SIG-M5 treated with dmso at 0.1 percent for 504 hours (cell line): ENCODE results near the gene PMM2.

Source experiments
- DNase-seq: peaks from one replicate; lab custom pipeline; 2025; ENCODE audit not compliant: unreplicated experiment; lab: John Stamatoyannopoulos, UW

PMM2 gene

DNA sequence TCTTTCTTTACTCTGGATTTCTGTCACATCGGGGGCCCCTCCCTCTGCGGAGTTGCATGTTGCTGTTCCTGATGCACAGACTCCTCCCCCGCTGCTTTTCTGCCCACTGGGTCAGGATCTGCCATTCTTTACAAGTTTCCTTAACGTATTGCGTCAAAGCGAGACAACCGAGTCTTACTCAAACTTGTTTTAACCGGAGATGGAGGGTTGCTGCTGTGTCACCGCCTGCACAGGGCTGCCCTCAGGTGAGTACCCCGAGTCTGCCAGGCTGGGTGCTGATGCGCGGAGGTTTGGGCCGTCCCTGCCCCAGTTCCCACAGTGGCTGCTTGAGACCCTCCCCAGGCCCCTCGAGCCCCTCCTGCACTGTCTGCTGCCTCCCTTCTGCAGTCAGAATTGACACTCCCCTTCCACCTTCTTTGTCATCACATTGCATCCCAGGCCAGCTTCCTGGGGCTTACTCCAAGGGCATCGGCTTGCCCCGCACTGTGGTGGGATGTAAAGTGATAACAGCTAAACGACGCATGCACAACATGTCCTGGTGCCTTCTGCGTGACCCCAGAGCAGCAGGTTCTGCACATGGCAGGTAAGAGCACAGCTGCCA is 51.9 kb downstream of the PMM2 start:
- DNase-seq, result no peak

DNA sequence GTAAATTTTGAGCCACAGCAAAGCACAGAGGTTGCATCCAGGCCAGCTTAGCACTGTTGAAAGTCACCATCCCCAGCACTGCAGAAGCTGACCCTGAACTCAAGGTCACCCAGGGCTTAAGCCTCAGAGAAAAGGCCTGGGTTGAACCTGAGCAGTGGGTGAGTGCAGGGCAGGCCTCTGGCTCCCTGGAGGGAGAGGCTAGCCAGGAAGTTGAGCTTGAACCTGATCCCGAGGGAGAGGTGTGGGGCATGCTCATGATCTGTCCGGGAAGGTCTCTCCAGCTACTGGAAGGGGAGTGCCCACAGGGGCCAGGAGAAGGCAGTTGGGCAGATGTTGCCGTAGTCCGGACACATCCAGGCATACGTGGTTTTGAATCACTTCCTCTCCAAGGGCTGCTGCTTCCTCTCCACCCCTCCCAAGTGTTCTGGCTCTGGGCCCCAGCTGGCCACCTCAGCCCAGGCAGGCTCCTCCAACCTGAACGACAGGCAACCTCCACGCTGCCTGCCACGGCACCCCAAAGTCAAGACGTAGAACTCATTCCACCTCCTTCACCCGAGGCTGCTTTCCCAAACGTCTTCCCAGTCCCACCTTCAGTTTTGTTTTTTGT is 52.7 kb downstream of the PMM2 start:
- DNase-seq, result no peak

DNA sequence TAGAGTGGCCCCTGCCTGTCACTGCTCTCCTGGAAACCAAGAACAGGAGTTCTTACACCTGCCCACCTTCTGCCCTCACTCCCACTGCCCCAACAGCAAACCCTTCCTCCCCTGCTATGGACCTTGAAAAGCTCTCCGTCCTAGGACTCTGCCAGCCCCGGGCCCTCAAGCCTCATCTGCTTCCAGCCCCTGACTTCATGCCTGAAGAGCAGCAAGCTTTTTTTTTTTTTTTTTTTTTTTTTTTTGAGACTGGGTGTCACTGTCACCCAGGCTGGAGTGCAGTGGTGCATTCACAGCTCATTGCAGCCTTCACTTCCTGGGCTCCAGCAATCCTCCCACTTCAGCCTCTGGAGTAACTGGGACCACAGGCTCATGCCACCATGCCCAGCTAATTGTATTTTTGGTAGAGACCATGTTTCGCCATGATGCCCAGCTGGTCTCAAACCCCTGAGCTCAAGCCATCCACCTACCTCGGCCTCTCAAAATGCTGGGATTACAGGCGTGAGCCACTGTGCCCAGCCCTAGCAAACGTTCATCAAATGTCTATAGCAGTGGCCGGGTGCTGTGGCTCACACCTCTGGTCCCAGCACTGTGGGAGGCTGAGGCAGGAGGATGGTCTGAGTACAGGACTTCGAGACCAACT is 54.2 kb downstream of the PMM2 start:
- no peak for DNase-seq

DNA sequence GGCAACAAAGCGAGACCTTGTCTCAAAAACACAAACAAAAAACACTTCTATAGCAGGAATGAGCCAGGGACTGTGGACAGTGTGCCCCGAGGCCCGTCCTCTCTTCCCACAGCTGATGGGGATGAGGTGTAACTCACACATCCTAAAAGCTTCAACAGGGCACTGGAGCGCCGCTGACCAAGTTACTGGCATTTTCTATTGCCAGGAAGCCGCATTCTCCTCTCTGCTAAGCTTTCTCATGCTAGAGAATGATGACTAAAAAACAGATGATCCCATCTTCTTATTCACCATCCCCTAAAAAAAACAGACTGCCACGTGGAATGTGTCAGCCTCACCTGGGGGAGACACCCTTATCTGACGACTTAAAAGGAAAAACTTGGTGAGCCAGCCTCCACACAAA is 54.9 kb downstream of the PMM2 start:
- no peak for DNase-seq

DNA sequence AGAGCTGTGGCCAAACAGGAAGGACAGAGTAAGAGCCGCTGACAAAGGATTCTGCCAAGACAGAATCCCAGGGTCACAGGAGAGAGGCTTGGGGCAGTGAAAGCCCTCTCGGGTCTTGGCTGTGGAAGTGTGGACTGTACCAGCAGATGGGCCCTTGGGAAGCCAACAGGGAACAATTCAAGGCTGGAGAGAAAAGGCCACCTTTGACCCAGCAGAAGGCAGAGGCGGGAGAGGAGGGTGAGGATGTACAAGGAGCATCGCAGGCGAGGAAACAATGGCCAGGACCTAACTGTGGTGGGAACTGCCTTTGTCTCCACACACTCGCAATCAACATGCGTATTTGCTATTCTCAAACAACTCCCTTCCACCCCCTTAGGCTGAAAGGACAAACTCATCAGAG is 55.5 kb downstream of the PMM2 start:
- DNase-seq, result no peak

DNA sequence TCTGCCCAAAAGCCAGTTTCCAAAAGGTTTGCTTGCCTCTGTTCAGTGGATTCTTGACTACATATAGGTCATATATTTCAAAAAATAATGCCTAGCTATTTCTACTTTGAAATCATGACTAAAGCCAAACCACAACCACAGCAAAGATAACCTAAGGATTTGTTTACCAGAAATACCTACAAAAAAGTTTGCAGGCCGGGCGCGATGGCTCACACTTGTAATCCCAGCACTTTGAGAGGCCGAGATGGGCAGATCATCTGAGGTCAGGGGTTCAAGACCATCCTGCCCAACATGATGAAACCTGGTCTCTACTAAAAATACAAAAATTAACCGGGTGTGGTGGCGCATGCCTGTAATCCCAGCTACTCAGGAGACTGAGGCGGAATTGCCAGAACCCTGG is 56.0 kb downstream of the PMM2 start:
- DNase-seq, result no peak

DNA sequence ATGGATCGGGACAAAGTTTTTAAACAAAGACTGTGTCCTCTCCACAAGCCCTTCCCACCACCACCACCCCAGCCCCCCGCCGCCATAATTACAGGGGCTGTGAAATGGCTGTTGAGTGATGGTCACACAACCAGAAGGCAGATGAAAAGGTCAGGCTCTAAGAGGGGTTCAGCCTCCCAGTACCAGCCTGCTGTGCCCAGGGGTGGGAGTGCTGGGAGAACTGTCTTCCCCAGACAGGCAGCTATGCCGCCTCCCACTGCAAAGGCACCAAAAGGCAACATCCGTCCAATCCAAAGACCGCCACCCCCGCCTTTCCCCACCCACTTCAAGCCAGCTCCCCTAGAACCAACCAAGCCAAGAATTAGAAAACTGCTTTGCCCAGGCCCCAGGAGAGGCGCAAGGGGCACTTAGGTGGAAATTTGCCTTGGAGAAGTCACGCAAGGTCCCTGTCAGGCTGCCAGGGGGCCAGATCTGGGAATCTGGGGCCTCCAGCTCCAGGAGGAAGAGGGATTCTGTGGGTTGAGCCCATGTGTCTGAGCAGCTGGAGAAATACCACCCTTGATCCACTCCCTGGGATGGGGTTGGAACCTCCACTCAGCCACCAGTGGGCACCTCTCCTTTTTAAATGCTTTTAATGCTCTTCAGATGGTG is 56.8 kb downstream of the PMM2 start:
- DNase-seq, result no peak

DNA sequence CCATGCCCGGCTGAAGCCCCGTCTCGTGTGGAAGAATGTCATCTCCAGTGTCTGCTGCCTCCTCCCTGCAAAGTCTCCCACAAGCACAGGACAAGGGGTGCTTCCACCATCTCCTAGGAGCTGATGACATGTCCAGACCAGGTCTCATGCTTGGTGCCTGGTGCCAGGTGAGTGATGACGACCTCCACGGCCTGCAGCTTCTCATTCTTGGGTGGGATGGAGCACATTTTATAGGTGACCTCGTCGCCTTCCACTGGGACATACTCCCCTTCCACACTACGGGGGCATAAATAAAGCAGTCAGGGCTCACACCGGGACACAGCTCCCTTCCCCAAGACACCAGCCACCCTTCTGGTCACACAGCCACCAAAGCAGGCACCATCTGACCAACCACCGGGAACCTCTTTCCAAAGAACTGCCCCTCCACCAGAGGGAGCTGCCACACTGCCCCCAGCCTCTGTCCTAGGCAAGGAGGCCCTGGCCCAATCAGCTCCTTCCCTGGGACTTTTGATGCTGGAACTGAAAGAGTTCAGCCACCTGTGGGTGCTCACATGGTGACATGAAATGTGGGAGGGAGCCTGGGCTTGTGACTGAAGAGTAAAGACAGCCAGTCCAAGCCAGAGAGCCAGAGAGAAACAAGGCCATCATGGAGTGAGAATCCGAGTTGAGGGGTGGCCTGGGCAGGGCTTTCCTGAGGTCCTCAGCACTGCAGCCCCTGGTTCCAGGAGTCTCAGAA is 57.6 kb downstream of the PMM2 start:
- no peak for DNase-seq

DNA sequence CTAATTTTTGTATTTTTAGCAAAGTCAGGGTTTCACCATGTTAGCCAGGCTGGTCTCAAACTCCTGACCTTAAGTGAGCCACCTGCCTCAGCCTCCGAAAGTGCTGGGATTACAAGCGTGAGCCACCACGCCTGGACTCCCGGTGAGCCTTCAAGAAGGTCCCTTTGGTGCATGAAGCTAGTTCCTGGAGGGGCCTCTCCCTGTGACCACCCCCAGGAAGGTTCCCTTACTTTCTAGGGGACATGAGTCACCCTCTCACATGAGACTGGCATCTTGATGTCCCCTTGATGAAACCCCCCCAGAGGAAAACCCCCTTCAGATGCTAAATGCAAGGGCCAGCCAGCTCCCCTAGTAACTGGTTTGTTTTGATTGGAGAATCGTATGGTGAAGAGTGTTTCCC is 58.3 kb downstream of the PMM2 start:
- DNase-seq, result no peak

DNA sequence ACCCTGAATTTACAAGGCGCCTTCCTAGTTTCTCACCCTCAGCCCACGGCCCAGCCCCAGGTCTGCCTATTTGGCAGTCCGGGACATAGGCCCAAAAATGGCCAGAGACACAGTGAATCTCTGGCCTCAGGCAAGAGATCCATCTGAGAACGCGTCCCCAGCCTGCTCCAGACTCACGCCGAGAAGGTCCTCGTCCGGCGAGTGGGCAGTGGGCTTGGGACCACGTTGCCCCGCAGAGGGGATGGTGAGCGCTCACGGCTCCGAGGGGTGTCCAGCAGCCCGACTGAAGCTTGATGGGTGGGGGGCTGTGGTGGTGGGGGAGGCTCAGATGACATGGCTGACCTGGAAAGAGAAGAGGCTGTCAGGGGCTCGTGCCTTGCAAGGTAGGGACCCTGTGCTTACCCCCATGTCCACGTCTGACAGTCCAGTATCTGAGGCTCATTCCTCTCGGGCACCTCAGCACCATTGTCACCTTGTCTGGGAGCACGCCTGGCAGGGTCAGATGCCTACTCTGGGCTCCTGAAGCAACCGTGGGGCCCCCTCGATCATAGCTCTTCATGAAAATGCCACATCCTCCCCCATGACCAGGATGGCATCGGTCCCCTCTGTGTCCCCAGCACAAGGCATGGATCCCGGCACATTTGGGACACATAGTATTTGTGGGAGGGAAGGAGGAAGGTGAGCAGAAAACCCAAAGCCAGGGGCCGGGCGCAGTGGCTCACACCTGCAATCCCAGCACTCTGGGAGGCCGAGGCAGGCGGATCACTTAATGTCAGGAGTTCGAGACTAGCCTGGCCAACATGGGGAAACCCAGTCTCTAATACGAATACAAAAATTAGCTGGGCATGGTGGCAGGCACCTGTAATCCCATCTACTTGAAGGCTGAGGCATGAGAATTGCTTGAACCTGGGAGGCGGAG is 61.6 kb downstream of the PMM2 start:
- DNase-seq, result no peak

DNA sequence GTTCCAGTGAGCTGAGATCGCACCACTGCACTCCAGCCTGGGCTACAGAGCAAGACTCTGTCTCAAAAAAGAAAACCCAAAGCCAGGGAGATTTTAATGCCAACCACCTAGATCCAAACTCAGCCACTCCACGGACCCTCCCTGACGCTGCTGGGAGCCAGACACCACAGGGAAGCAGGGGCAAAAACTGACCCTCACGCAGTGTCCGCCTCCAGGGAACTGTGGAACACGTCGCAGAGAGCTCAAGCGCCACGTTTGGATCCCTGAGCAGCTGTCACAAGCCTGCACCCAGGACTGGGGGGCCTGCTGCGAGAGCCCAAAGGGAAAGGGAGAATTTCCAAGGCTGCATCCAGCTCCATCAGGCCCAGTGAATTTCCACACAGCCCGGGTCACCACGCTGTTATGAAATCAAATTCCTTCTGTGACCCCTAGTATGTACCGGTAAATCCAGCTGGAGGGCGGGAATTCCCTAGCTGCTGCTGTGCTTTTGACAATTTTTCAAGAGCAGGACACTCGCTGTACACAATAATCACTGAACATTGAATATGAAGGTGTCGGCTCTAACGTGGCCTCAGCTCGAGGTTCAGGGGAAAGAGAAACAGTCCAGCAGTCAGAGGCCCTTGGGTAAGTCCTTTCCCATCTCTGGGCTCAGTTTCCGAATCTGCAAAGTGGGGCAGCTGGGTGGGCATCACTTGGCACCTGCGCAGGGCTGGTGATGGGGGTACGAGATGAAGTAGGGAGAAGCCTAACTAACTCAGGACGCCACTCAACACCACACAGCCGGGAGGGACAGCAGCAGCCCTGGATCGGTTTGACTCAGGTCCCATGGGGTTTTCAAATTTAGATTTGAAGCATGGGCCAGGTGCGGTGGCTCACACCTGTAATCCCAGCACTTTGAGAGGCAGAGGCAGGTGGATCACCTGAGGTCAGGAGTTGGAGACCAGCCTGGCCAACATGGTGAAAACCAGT is 62.6 kb downstream of the PMM2 start:
- DNase-seq, result no peak

DNA sequence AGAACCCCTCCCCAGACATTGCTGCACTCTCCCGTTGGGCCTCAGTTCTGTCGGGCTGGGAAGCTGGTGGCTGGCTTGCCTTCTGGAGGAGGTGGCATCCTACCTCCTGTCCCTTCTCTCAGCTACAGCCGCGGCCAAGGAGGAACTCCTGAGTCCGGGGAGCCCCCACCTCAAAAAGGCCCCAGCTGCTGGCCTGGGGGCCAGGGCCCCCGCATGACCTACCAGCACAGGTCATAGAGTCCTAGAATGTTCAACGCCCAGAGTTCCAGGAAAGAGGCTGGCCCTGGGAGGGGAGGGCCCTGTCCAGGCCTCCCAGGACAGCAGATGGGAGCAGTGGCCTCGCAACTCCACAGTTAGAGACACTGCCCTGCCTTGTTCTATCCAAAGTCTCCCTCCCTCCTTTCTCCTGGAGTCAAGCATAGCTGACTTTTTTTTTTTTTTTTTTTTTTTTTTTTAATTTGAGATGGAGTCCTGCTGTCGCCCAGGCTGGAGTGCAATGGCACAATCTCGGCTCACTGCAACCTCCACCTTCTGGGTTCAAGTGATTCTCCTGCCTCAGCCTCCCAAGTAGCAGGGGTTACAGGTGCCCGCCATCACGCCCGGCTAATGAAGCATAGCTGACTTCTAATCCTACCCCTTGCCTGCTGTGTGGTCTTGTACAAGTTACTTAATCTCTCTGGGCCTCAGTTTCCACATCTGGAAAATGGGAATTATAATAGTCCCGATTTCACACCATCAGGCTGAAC is 64.1 kb downstream of the PMM2 start:
- no peak for DNase-seq

DNA sequence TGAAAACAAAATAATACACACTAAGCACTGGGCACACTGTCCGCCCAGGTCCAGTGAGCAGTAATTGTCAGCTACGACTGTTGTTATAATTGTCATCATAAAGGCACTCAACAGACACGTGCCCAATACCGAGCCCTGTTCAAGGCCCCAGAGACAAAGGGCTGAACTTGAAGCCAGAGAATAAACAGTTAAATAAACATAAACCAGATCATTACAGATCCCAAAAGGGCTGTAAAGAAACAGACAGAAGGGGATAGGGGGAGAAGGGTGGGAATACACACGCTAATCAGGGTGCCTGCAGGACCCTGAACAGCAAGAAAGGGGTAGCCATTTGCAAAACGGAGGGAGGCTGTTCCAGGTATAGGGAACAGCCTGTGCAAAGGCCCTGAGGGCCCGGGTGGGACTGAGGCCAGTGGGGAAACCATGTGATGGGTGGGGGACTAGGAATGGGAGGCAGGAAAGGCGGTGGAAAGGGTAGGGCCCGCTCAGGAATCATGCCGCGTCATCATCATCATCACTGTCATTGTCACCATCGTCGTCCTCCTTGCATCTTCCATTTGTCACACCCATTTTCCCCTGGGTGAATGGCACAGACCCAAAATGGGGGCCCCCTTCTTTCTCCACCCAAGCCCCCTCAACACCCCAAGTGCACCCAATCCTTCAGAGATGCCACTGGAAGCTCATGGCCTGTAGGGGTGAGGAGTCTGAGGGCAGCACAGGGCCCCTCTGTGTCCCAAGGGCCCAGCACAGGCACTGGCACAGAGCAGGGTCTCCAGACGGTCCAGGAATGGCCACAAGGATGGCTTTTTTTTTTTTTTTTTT is 64.9 kb downstream of the PMM2 start:
- DNase-seq, result no peak

DNA sequence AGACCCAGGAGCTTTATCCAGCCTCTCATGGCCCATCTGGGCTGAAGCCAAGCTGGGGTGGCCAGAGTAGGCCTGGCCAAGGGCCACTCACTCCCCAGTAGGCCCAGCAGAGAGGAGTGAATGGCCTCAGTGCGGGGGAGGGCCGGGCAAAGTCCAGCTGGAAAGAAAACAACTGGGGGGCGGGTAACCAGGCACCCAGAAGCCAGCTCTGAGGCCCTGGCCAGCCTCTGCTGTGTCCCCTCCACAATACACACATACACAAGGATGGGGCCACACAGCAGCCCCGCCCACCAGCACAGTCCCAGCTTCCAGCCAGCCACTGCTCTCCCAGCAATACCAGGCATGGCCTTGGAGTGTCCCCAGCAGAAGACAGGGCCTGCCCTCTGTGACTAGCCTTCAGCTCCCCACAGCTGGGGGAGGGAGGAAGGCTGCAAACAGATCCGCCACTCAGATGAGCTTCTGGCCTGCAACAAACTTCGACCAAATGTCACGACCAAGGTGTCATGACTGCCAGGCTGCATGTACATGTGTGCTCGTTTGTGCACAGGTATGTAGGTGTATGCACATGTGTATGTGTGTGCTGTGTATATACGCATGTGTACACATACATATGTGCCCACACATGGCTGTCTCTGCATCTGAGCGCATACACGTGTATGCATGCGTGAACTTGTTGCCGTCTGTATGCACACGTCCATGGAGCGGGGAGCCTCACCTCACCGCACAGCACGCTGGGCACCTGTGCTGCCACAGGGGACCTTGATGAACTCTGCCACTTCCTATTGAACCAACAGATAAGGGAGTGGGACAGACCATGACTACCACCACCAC is 66.2 kb downstream of the PMM2 start:
- DNase-seq, result no peak

DNA sequence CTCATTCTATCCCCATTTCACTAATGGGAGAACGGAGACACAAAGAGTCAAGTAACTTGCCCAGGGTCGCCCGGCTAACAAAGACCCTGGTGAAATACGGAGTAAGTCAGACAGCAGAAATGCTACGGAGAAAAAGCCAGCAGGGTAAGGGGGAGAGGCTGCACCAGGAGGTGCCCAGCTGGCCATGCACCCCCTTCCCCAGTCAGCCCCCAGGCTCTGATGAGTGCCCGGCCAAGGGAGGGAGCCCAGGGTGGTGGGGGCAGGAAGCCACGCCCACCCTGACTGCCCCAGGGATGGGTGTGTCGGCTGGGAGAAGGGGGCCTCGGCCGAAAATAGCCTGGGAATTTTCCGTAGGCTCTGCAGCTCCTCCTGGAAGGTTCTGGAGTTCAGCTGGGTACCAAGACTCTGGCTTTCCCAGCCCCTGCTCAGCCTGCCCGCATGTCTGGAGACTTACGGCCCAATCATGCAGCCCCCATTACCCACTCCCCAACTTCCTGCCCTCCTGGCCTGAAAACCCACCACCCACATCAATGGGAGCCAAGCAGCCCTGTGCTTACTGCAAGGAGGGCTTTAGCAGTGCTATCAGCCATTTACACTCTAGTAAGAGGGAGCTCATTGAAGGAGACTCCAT is 67.0 kb downstream of the PMM2 start:
- no peak for DNase-seq

DNA sequence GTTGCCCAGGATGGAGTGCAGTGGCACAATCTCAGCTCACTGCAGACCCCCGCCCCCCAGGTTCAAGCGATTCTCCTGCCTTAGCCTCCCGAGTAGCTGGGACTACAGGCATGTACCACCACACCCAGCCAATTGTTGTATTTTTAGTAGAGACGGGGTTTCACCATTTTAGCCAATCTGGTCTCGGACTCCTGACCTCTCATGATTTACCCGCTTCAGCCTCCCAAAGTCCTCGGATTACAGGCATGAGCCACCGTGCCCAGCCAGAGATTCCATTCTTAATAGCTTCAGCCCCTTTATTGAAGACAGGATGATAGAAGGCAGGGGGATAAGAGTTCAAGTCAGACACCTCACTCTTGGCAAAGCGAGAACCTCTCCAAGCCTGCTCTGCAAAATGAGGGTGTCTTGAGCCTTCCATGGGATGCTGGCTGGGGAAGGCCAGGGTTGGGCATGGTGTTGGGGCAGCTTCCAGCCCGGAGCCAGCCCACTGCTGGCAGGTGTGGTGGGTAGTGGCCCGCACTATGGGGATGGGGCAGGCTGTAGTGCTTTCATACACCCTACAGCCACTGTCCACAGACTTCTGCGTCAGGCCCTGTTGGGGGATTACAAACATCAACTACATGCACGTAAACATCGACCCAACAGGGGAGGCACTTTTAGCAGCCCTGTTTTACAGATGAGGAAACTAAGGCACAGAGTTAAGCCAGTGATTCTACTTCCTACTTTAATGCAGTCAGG is 67.7 kb downstream of the PMM2 start:
- DNase-seq, result no peak
